SU-DHL-6 (cell line): Measurements from ENCODE around the gene SDK2.

Experiments
- H2AFZ ChIP-seq: fragments of 200-600 bp; sonication (generic); 2 replicates; pipeline ENCODE4 v1.6.1; 2014; ENCODE audit warnings: low read depth, mild to moderate bottlenecking, moderate library complexity, mixed read lengths, antibody characterized with exemption, low read length; ENCODE audit not compliant: severe bottlenecking
- H3F3A ChIP-seq: fragments of 200-600 bp; shearing (Covaris generic); 2 replicates; pipeline ENCODE4 v1.6.0; 2016; ENCODE audit warnings: antibody characterized with exemption, mild to moderate bottlenecking; ENCODE audit not compliant: insufficient read depth
- H3K27ac ChIP-seq: fragments of 200-600 bp; sonication (generic); 2 replicates; pipeline ENCODE4 v1.5.1; 2016; ENCODE audit warnings: low read depth, mild to moderate bottlenecking, low read length, moderate library complexity, mixed read lengths
- H3K27me3 ChIP-seq: fragments of 200-600 bp; sonication (generic), shearing (Covaris generic); 2 replicates; pipeline ENCODE4 v1.6.0; 2014; ENCODE audit warnings: mild to moderate bottlenecking, low read length
- H3K36me3 ChIP-seq: fragments of 200-600 bp; sonication (generic); 2 replicates; pipeline ENCODE4 v1.6.1; 2014; ENCODE audit warnings: mild to moderate bottlenecking, low read length, mixed read lengths
- H3K4me2 ChIP-seq: fragments of 300-600, 200-600 bp; shearing (Covaris generic), sonication (generic); 2 replicates; pipeline ENCODE4 v1.6.0; 2014; ENCODE audit warnings: low read length, low read depth, mild to moderate bottlenecking; ENCODE audit not compliant: poor library complexity, severe bottlenecking
- H3K4me3 ChIP-seq: fragments of 200-600 bp; sonication (generic); 2 replicates; pipeline ENCODE4 v1.5.1; 2014; ENCODE audit warnings: antibody characterized with exemption, low read length, mild to moderate bottlenecking, mixed read lengths; ENCODE audit not compliant: insufficient read depth, poor library complexity, severe bottlenecking
- H3K79me2 ChIP-seq: fragments of 200-600 bp; sonication (generic); 2 replicates; pipeline ENCODE4 v1.6.1; 2014; ENCODE audit warnings: mild to moderate bottlenecking, low read length, moderate library complexity; ENCODE audit not compliant: insufficient read depth
- H3K9ac ChIP-seq: fragments of 200-600 bp; sonication (generic); 2 replicates; pipeline ENCODE4 v1.7.0; 2014; ENCODE audit warnings: mild to moderate bottlenecking, low read length
- H3K9me2 ChIP-seq: fragments of 200-600 bp; sonication (generic); replicated peaks from 2 replicates; pipeline ENCODE4 v1.6.1; 2014; ENCODE audit warnings: low read length; ENCODE audit not compliant: insufficient read depth
- H3K9me3 ChIP-seq: fragments of 200-600 bp; sonication (generic); 2 replicates; pipeline ENCODE4 v1.6.1; 2014; ENCODE audit warnings: low read length, mixed read lengths; ENCODE audit not compliant: insufficient read depth
- H4K20me1 ChIP-seq: fragments of 200-600 bp; sonication (generic); 2 replicates; pipeline ENCODE4 v1.6.1; 2014; ENCODE audit warnings: low read depth, mild to moderate bottlenecking, antibody characterized with exemption, low read length, moderate library complexity, mixed read lengths
- EZH2phosphoT487 ChIP-seq: fragments of 200-600 bp; sonication (generic), shearing (Covaris generic); conservative IDR thresholded peaks from 2 replicates; pipeline ENCODE4 v1.6.1; 2018; ENCODE audit warnings: mild to moderate bottlenecking, antibody characterized with exemption, low read length, moderate library complexity, mixed read lengths
- TF ChIP-seq, protein P1 (sequence below): fragments of 200-600 bp; sonication (generic); IDR thresholded peaks from one replicate; pipeline ENCODE4 v1.5.1; 2017; ENCODE audit warnings: antibody characterized with exemption, mild to moderate bottlenecking, low read length, moderate library complexity; ENCODE audit not compliant: insufficient read depth, poor library complexity, severe bottlenecking

SDK2 gene

DNA sequence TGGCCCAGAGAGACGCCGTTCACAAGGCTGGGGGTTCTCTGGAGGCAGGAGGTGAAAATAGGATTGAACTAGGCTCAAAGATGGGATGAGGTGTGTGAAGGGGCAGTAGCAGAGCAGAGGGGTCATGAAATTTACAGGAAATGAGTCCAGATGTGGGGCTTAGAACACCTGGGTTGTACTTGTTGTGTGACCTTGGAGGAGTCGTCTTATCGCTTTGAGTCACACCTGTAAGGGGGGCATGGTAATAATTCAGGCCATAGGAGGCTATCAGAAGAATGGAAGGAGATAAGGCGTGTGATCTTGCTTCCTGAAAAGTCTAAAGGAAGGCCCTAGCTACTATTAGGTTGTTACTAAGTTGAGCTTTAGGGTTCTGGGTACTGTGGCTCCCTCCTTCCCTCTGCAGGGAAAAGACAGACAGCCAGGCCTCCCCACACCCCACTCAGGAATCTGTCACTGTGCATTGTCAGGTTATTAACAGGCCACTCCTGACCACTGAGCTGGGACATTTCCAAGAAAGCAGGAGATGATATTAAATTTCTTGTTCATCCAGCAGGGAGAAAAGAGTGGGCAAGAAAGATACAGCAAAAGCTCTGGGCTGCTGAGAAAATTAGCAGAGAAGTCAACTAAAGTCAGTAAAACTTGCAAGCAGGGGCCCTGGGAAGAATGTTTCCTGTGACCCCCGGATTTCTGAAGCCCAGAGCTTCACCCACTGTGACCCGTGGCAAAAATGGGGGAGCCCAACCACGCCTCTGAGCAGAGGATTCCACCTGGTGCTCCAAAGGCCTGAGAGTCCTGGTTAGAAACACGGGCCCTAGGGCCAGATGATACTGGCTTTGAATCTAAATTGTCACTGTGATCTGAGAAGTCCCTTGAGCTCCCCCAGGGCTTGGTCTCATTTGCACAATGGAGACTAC is 326.5 kb downstream of the SDK2 start:
- Histone ChIP-seq H3K79me2 (no peaks in the 10 kb centered on the region), H3F3A (no peaks in the 10 kb centered on the region), H4K20me1 (no peaks in the 10 kb centered on the region), H3K36me3 (no peaks in the 10 kb centered on the region), H3K9me3 (no peaks in the 10 kb centered on the region), H2AFZ (no peak overlapping the region), H3K9me2 (no peaks in the 10 kb centered on the region), H3K4me2 (no peak overlapping the region), H3K9ac (no peak overlapping the region), H3K27ac (no peak overlapping the region), H3K27me3 (no peaks in the 10 kb centered on the region), H3K4me3 (no peak overlapping the region)
- TF ChIP-seq EZH2phosphoT487: no peak
- TF ChIP-seq, protein P1, sequence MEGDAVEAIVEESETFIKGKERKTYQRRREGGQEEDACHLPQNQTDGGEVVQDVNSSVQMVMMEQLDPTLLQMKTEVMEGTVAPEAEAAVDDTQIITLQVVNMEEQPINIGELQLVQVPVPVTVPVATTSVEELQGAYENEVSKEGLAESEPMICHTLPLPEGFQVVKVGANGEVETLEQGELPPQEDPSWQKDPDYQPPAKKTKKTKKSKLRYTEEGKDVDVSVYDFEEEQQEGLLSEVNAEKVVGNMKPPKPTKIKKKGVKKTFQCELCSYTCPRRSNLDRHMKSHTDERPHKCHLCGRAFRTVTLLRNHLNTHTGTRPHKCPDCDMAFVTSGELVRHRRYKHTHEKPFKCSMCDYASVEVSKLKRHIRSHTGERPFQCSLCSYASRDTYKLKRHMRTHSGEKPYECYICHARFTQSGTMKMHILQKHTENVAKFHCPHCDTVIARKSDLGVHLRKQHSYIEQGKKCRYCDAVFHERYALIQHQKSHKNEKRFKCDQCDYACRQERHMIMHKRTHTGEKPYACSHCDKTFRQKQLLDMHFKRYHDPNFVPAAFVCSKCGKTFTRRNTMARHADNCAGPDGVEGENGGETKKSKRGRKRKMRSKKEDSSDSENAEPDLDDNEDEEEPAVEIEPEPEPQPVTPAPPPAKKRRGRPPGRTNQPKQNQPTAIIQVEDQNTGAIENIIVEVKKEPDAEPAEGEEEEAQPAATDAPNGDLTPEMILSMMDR: no peak

GRCh38 chr17:73316919-73317505 is 327.2 kb downstream of the SDK2 start:
- no peak overlapping the region for H3K9ac ChIP-seq
- H3F3A ChIP-seq: no peaks in the 10 kb centered on the region
- no peaks in the 10 kb centered on the region for H3K27me3 ChIP-seq
- H3K36me3 ChIP-seq: no peaks in the 10 kb centered on the region
- H2AFZ ChIP-seq: no peak overlapping the region
- TF ChIP-seq, protein P1: no peak
- H3K27ac ChIP-seq: no peak overlapping the region
- H3K9me3 ChIP-seq: no peaks in the 10 kb centered on the region
- H3K9me2 ChIP-seq: no peaks in the 10 kb centered on the region
- no peak overlapping the region for H3K4me2 ChIP-seq
- H3K4me3 ChIP-seq: no peak overlapping the region
- H3K79me2 ChIP-seq: no peaks in the 10 kb centered on the region
- H4K20me1 ChIP-seq: no peaks in the 10 kb centered on the region

- Histone ChIP-seq H3K36me3 (no peaks in the 10 kb centered on the region), H3K9ac (no peak overlapping the region), H3K27me3 (no peaks in the 10 kb centered on the region), H3K4me3 (no peak overlapping the region), H3K79me2 (no peaks in the 10 kb centered on the region), H3K27ac (no peak overlapping the region), H3K9me2 (no peaks in the 10 kb centered on the region), H2AFZ (no peak overlapping the region), H3K9me3 (no peaks in the 10 kb centered on the region), H3K4me2 (no peak overlapping the region), H4K20me1 (no peaks in the 10 kb centered on the region), H3F3A (no peaks in the 10 kb centered on the region)
- no peak for TF ChIP-seq EZH2phosphoT487
- TF ChIP-seq, protein P1: no peak
These were observed 328.8 kb downstream of the SDK2 start for GRCh38 chr17:73315471-73315870.
